Muscle of back (tissue), 11 donors: ENCODE measurements around the gene FADS2. TPM values are rescaled to one million over a fixed set of nuclear protein-coding genes. Genes with fewer than 3 reads are reported as not detected.

Source experiments
- DNase-seq, 3 donors: peaks; one replicate each; pipeline versions ENCODE4 v3.0.0 to v3.0.0-alpha.2; 2013
- polyA plus RNA-seq, 10 donors: library from polyadenylated mRNA; unstranded; fragments of 120-200 nt; gene quantifications; one replicate each; pipeline ENCODE4 v1.2.1, GENCODE V29; 2013; ENCODE audit not compliant: insufficient read length in 10 of 10

The FADS2 gene
- polyA plus RNA-seq, 10 donors: 75.7 to 121 (median 87.4) TPM

GRCh38 chr11:61816736-61817455 lies 11.2 kb upstream of the FADS2 start, which contains the start of gene FADS1:
FADS1 (minus strand) TSS chr11:61817003; CDS start chr11:61816929, 74 bp downstream.
- peak; percentile 84 to 93 (median 86) for DNase-seq

DNA sequence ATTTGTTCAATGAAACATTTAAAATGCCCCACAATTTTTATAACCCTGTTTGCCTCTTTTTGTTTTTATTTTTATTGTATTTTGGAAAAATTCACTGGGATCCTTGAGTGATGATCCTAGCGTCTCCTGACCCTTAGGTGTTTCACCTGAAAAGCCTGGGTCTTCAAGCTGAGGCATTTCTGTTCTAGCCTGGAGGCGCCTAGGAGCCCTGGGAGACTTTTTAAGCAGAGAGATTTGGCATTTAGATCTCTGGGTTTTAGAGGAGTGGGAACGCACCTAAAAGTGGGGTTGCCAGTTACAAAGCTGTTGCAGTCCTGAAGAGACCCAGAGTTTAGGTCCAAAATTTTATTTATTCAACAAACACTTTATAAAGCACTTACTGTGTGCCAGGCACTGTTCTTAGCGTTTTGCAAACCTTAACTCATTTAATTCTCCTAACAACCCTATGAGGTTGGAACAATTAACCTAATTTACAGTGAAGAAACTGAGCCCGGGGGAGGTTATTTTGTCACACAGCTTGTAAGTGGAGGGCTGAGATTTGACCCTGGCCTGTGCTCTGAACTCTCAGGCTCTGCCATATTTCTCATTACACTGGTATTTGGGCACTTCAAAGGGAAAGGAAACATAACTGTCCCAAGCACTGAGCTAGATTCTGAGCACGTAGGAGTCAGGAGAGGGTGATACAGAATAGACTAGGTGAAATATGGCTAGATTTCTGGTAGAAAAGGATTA lies 10.5 kb upstream of the FADS2 start:
- DNase-seq: no peak

- no peak for DNase-seq
These were observed 7.9 kb upstream of the FADS2 start for GRCh38 chr11:61820174-61820573.

GRCh38 chr11:61826930-61827570 lies 1.1 kb upstream of the FADS2 start:
- no peak for DNase-seq

DNA sequence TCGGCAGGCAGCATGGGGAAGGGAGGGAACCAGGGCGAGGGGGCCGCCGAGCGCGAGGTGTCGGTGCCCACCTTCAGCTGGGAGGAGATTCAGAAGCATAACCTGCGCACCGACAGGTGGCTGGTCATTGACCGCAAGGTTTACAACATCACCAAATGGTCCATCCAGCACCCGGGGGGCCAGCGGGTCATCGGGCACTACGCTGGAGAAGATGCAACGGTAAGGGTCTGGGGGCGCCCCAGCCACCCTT lies 204 bp downstream of the FADS2 start:
- DNase-seq: no peak

- DNase-seq: peak in 2 of 3 donors; percentile 49 to 83
These were observed 718 bp downstream of the FADS2 start for GRCh38 chr11:61828629-61829407.

DNA sequence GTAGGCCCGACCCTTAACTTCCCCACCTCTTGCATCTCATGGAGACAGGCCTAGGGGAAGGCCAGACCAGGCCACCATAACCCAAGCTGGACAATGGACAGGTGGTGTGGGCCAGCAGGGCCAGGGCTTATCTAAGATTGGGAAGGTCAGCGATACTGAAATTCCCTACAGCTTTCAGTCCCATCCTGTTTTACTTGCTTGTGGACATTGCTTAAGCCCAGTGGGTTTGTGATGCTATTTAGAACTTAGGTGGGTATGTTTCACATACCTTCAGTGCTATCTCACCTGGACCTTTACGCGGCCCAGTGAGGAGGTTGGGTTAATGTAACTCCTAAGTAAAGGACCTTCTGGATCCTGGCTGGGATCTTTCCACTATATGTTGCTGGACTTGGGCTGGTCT lies 1.7 kb downstream of the FADS2 start:
- no peak for DNase-seq

- DNase-seq: peak in 2 of 3 donors; percentile 51 to 77
These were observed 2.4 kb downstream of the FADS2 start for GRCh38 chr11:61830237-61831105.

GRCh38 chr11:61832207-61832606 lies 4.1 kb downstream of the FADS2 start:
- DNase-seq: no peak

DNA sequence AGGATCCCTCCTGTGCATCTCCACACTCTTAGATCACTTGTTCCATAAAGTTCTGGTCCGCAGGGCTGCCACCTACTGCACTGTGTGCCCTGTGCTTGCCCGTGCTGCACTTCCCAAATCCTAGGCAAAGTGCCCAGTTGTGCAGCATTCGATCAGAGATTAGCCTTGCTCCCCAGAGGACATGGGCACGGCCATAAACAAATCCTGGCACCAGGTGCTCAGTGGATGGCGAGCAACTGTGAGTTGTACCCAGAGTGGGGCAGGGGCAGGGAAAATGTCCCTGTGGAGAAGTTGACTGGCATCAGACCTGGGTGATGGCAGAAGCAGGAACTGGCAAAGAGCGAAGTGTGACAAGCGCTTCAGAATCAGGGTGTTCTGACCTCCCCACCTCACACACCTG lies 4.7 kb downstream of the FADS2 start:
- no peak for DNase-seq

GRCh38 chr11:61833471-61833870 lies 5.4 kb downstream of the FADS2 start:
- no peak for DNase-seq

- peak in 1 of 3 donors; percentile 41 for DNase-seq
These were observed 5.8 kb downstream of the FADS2 start for GRCh38 chr11:61833926-61834277.

- DNase-seq: peak in 2 of 3 donors; percentile 72 to 87
These were observed 6.4 kb downstream of the FADS2 start for GRCh38 chr11:61834278-61835048.

DNA sequence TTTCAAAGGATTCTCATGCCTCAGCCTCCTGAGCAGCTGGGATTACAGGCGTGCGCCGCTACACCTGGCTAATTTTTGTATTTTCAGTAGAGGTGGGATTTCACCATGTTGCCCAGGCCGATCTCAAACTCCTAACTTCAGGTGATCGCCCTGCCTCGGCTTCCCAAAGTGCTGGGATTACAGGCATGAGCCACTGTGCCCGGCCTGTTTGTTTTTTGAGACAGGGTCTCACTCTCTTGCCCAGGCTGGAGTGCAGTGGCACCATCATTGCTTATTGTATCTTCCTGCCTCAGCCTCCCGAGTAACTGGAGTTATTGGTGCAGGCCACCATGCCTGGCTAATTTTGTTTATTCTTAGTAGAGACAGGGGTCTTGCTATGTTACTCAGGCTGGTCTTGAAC lies 8.1 kb downstream of the FADS2 start:
- DNase-seq: no peak

DNA sequence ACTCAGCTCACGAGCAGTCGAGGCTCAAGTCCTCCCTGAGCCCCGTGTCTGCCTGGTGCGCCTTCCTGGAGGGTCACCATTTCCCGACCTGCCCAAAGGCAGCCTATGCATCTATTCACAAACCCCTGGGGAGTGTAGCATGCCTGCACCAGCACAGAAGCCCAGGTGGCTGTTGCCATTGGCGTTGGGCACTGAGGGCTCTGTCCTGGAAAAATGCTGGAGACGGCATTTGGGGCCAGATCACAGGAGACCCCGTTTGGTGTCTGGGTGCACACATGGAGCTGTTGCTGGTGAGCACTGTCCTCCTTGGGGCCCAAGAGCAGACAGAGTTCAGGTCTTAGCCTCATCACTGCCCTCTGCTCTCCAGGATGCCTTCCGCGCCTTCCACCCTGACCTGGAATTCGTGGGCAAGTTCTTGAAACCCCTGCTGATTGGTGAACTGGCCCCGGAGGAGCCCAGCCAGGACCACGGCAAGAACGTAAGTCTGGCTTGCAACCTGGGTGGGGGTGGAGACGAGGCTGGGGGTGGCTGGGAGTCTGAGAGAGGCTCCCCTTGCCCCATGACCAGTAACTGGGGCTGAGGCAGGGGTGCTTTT lies 9.4 kb downstream of the FADS2 start:
- DNase-seq: no peak

- no peak for DNase-seq
These were observed 10.4 kb downstream of the FADS2 start for GRCh38 chr11:61838501-61838900.

DNA sequence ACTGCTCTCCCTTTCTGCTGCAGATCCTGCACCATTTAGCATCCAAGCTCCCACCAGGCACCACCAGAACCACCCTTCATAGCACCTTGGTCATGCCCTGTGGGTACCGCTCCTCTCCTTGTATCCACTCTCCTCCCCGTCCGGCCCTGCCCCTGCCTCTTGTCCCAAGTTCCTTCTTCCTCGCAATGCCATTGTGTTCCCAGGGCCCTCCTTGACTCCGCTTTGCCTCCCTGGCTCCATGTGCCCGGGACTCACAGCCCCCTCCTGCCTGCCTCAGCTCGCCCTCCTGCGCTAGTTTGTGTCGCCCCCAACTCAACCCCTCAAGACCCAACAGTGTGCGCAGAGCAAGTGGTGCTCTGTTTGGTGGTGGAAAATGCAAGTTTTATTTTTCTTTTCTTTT lies 10.8 kb downstream of the FADS2 start:
- DNase-seq: no peak

DNA sequence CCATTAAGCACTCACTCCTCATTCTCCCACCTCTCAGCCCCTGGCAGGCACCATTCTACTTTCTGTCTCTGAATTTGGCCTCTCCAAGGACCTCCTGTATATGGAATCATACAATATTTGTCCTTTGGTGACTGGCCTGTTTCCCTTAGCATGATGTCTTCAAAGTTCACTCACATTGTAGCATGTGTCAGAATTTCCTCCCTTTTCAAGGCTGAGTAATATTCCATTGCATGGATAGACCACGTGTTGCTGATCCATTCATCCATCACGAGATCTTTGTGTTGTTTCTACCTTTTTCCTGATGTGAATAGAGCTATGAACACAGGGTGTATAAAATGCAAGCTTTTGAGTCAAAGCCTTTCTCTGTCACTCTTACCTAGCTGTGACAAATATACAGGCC lies 11.6 kb downstream of the FADS2 start:
- DNase-seq: no peak

GRCh38 chr11:61840371-61840770 lies 12.3 kb downstream of the FADS2 start:
- DNase-seq: no peak
